Stimulated activated naive CD8-positive, alpha-beta T cell treated with anti-CD3 and anti-CD28 coated beads, Interleukin-15, Interleukin-2, amounts not matched to agents 100 U/mL and 50 U/mL, for 24 hours (primary cell): ENCODE data around the gene DENND6A.
"Not testable (repeated sequence)": the region's sequence is repeated elsewhere in the genome, so short reads cannot be mapped to it uniquely, and the experiment has no call there.

Experiments
- ATAC-seq: fragments of 150-1000 bp; cut with Tn5 transposase; one replicate; pipeline ENCODE4 v1.10.0; 2021
- DNase-seq: peaks from one replicate; pipeline ENCODE4 v3.0.0; 2021

Gene DENND6A

DNA sequence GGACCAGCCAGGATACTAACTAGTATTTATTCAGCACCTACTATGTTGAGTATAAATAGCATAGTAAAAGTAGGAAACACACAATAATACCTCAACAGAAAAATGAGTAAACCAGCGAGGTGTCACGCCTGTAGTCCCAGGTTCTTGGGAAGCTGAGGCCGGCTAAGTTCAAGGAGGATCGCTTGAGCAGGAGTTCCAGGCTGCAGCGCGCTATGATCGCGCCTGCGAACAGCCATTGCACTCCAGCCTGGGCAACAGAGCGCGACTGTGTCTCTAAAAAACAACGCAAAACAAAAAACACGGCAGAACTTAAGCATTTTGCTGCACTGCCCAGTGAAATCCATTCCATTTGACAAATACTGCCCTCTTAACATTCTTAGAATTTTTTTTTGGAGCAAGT, 1.3 kb upstream of the DENND6A start:
- no peak for DNase-seq
- no peak for ATAC-seq

DNA sequence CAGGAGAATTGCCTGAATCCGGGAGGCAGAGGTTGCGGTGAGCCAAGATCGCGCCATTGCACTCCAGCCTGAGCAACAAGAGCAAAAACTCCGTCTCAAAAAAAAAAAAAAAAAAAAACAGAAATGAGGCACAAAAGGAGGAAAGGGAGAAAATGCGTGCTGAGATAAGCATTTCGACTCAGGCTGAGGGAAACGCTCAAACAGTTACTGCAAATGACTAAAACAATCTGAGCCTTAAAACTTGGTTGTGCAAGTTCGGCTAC, 813 bp downstream of the DENND6A start:
- peak; percentile 0 for ATAC-seq

DNA sequence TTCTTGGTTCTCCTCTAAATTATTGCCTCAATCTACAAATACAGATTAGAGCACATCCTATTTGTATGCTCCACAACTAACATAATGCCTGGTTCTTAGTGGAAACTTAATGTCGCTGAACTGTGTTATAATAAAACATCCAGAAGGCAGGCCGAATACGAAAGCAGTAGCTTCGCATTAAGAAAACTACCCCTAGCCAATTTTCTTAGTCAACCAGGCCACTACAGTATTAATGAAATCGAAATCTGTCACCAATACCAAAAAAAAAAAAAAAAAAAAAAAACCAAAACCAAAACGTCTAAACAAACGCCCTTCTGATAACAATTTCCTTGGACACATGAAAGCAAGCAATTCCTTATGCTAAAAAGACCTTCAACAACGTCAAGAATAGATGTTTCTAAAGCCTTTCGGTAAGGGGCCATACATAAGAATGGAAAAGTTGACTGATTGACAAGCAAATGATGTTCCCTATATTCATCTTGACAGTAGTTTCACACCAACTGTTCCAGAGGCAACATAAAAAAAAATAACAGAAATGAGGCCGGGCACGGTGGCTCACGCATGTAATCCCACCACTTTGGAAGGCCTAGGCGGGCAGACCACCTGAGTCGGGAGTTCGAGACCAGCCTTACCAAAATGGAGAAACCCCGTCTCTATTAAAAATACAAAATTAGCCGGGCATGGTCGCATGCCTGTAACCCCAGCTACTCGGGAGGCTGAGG, 1.3 kb downstream of the DENND6A start:
- peak; percentile 32 for DNase-seq
- ATAC-seq: peak; percentile 10

More for the DNA sequence above, 813 bp downstream of the DENND6A start:
- not testable (repeated sequence) for DNase-seq

DNA sequence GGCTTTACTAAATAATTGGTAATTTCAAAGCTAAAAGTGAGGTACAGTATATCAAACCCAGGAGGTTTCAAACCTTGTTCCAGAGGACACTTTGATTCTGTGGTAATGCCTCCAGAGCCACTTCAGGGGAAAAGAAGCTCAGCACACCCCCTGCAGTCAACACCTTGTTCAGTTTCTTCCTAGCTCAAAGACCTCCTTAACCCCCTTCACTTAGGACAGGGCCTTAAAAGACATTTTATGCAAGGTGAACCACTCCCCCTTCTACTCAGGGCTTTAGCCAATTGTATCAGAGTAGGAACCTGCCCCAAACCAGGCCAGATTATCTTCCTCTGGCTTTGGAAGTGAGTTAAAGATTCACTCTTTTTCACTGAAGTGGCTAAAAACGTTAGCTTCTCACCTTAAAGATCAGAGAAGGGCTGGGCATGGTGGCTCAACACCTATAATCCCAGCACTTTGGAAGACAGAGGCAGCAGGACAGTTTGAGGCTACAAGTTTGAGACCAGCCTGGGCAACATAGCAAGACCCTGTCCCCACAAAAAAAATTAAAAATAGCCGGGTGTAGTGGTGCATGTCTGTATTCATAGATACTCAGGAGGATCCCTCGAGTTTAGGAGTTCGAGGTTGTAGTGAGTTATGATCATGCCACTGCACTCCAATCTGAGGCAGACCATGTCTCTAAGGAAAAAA, 3.4 kb downstream of the DENND6A start:
- ATAC-seq: no peak
- DNase-seq: no peak

DNA sequence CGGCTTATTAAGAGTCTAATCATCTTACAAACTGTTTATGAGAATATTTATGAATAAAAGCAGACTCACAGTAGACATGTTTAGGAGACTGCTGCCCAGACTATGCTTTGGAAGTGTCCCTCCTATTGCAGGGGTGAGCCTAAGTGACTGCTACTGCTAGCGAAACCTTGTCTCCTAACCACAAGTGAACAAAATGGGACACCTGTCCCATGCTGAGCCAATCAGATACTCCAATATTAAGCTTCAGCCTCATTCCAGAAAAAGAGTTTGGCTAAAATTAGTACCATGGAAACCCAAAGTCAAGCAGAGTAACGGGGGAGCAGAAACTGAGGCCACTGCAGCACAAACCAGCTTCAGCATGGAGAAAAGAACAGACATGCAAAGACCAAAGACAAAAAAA, 4.6 kb downstream of the DENND6A start:
- no peak for ATAC-seq
- no peak for DNase-seq

DNA sequence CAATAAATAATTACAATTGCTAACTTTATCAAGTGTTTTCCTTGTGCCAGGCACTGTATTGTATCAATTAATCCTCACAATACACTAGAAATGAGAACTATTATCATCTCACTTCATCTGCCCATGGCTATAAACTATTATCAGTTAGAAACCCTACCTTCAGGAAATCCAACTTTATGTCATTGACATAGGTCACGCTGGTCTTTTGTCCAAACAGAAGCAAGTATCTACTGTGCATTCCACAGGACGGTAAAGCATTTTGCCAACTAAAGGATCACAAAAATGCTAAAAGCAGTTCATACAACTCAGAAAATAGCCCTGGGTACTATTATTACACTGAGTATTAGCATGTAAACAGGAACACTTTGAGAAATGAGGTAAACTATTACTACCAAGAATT, 9.6 kb downstream of the DENND6A start:
- no peak for ATAC-seq
- no peak for DNase-seq

DNA sequence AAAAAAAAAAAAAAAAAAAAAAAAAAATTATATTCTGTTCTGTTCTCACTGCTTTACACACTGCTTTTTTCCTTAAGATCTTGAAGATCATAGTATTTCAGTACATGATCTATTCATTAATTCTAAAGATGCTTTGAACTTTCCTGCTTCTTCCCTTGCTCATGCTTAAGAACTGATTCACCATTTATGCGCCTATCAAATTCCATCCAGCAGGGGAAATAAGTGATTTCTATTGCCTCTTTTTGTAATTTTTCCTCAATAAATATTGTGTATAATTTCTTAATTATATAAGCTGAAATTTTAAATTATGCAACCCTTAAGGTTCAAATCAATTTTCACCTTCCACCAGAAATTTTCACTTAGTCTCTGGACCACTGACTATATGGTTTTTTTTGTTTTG, 10.6 kb downstream of the DENND6A start:
- DNase-seq: no peak

DNA sequence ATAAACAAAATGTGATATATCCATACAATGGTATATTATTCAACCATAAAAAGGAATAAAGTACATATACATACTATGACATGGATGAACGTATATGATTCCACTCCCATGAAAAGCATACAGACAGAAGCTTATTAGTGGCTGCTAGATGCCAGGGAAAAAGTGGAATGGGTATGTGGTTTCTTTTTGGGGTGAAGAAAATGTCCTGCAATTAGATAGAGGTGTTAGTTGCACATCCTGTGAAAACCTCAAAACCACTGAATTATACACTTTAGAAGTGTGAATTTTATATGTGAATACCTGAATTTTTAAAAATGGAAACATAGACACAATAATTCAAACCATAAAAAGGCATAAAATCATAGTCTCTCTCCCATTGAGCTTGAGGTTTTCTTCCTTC, 11.2 kb downstream of the DENND6A start:
- ATAC-seq: no peak

More for the DNA sequence above, 10.6 kb downstream of the DENND6A start:
- no peak for ATAC-seq

DNA sequence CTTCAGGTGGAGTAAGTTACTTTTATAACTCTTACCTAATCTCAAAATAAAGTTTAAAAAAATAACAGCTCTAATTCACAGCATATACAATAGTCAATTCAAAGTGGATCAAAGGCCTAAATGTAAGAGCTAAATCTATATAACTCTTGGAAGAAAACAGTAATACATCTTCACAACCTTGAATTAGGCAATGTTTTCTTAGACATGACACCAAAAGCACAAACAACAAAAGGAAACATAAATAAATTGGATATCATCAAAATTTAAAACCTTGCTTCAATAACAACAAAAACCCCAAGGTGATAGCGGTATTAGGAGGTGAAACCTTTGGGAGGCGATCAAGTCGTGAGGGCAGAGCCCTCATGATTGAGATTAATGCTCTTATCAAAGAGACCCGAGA, 12.8 kb downstream of the DENND6A start:
- no peak for DNase-seq
- no peak for ATAC-seq

More for the DNA sequence above, 11.2 kb downstream of the DENND6A start:
- no peak for DNase-seq

DNA sequence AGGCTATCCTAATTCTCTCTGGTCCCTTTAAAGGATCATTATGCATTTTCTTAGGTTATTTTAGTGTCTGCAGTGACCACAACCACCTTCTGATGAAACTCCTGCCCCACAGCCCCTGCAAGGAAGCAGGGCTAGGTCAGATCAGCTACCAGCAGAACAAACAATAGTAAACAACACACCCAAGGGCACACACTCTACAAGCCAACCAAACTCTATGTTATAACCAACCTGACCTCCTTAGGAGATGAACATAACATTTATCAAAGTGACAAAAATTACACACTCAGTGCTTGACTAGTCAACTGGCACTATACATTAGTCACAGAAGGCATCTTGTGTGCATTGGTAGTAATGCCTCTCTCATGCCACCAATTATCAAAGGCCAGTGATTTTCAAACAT, 17.3 kb downstream of the DENND6A start:
- DNase-seq: no peak
- peak; percentile 26 for ATAC-seq

DNA sequence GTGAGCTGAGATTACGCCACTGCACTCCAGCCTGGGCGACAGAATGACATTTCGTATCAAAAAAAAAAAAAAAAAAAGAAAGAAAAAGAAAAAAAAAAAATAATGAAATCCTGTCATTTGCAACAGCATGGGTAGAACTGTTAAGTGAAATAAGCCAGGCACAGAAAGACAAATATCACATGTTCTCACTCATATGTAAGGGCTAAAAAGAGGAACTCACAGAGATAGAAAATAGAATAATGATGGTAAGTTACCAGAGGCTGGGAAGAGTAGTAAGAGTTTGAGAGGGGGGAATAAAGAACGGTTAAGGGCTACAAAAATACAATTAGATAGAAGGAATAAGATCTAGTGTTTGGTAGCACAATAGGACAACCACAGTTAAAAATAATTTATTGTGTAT, 19.7 kb downstream of the DENND6A start:
- DNase-seq: no peak

DNA sequence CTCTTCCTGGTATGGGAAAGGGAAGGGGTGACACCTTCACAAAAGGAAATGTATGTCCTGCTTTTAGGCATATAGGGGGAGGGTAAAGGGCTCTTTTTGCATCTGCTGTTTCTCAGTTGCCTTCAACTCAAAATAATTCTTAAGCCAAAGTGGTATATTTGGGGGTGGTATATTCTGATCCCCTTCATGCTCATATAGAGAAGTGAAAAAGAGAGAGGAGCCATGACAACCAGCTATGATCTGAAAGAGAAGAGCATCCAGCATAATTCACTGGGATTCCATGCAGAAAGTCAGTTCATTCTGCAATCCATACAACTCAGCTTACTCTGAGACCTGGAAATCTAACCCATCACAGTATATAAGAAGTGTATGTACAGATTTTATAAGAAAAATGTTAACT, 22.3 kb downstream of the DENND6A start:
- no peak for DNase-seq
- ATAC-seq: no peak

More for the DNA sequence above, 19.7 kb downstream of the DENND6A start:
- no peak for ATAC-seq

DNA sequence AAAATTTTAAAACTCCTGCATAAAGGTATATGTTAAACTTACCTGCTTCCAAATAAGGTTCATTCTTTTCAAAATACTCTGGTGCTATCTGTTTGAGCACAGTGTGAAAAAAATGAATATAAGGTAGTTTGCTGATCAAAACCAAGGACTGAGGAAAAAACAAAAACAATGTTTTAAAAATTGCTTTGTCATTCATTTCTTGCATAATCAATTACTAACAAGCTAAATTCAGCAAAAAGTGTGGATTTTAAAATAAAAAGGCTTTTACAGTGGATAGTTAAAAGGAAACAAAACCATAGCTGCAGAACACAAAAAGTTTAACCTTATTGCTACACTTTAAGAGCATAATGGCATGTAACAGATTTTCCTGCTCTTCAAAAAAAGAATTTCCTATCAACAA, 31.5 kb downstream of the DENND6A start:
- DNase-seq (no peak), ATAC-seq (no peak)

DNA sequence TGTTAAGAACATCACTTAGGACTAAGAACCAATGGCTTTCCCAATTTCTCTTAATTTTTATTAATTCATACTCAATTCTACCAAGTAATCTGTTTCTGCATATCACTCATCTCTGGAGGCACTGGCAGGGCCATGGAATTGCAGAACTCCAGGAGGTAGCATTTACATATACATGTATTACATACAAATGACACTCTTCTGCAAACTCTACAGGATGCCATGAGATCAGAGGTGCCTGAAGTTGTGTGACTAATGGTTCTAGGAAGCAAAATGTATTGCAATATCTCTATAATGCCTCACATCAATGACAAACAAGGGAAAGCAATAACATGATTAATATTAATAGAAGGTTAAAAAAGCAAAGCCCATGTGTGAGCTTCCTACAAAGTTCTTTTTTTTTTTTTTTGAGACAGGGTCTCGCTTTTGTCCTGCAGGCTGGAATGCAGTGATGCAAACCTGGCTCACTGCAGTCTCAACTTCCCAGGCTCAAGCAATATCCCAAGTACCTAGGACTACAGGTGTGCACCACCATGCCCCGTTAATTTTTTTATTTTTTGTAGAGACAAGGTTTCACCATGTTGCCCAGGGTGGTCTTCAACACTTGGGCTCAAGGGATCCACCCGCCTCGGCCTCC, 33.0 kb downstream of the DENND6A start:
- no peak for DNase-seq
- no peak for ATAC-seq

DNA sequence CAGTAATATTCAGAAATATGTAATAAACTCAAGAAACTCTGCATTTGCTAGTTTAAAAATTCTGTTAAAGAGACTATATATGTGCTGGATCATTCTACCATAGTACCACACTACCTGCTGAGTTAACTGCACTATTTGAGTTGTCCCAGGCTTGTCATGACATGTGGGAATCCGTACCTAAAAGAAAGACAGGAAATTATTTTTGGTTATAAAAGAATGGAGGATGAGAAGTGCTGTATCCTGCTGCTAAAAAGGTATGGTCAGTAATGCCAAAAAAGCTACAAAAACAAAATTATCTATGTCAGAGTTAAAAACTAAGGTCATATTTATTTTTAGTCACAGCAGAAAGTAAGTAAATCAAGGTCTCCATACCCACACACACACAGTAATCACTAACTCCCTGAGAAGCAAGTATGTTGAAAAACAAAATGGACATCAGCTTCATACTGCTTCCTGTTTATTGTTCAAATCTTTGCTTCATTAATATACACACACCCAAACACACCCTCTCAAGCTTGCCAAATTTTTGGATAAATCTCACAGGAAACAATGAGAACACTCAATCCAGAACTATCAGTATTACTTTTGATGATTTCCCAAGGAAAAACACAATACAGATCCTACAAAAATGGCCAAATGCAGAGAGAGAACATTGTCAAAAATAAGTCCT, 33.7 kb downstream of the DENND6A start:
- no peak for DNase-seq
- no peak for ATAC-seq

DNA sequence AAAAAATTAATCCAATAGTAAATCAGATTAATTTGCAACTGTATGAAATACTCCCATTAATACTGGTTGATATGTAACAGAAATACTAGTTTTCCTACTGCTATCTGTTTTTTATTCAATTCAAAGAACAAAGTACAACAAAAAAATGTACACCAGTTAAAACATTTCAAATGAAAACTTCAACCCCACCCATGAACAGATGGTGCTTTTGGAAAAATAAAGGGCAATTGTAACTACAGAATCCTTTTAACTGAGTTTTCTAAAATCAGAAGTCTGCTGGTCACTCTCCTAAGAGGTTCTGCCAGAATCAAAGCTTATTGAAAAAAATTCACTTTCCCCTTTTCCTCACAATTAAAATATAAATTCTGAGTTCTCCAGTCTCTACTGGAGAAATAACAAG, 34.3 kb downstream of the DENND6A start:
- DNase-seq: no peak
- no peak for ATAC-seq

DNA sequence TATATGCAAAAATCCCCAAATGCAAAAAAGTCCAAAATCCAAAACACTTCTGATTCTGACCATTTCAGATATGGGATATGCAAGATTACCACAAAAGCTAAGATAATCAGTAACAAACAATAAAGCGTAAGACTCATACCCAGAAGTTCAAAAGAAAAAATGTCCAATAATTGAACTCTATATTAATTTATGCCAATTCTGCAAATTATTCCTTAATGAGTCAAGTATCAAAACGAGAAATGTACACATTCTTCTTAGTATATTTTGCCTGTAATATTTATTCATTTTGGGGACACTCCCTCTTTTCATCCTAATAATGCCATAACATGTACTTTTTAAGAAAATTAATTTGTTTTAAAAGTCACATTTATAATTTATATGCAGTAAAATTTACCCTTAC, 37.1 kb downstream of the DENND6A start:
- ATAC-seq (no peak), DNase-seq (no peak)

DNA sequence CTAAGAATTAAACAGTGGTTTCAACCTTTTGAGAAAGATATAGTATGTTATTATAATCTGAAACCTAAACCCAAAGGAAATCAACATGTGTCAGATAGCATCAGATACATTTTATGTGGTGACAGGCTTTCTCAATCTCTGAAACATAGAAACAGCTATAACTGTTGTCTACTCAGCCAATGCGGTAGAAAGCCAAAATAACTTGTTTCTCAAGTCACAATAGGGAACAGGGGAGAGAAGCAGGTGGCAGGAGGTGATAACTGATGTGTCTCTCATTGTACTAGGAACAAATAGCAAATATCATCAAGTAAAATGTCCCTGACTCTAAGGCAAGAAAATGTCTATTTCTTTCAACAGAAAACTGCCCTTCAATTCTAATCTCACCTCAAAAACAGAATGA, 38.6 kb downstream of the DENND6A start:
- no peak for DNase-seq
- ATAC-seq: no peak

DNA sequence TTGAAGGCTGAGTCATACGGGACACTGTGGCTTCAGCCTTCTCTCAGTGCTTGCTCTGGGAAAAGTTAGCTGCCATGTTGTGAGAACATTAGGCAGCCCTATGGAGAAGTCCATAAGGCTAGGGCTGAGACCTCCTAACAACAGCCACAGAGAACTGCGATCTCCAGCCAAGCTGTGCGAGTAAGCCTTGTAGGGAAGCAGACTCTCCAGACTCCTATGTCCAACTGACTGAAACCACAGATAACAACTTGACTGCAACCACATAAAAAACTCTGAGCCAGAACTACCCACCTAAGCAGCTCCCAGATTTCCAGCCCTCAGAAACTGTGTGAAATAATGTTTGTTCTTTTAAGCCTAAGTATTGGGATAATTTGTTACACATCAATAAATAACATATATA, 40.7 kb downstream of the DENND6A start:
- ATAC-seq (no peak), DNase-seq (no peak)

DNA sequence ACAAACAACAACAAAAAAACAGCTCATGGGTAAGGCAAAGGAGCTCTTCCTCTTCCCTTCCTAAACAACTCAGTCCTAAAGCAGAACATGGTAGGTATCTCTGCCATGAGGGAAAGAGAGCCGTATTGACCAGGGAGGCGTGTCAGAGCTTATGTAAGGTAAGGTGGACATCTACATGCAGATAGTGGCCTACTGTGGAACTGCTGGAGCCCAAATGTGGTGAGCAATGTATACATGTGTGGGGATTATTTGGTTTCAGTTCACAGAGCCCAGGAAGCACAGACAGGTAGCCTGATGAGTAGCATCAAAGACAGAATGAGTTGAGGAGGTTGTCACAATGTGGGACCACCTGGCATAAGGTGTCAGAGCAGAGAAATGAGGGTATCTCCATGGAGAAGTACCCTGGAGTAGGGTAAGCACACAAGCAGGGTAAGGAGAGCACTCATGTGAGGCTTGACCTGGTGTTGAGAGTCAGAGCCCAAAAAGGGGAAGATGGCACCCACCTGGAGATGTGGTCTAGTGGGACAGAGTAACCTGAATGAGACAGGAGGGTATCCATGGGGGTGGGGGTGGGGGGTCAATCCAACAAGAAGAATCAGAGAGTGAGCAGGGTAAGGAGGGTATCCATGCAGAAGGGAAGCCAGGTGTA, 45.5 kb downstream of the DENND6A start:
- ATAC-seq: no peak
- DNase-seq: no peak

DNA sequence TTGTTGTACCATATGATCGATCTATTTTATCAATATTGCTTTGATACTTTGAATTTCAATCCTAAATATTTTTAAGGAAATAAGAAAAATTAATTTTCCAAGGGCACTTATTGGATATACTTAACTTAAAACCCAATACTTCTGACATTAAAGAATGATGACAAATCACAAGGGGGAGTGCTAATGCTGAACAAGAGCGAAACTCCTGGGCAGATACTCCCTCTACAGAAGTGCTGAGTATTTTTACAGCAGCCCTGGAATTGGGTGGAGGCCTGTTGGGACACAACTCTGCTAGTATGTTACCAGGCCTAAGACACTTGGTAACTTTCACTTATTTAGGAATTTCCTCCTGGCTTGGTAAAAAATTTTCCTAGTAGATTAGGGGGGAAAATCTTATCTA, 46.2 kb downstream of the DENND6A start:
- ATAC-seq (no peak), DNase-seq (no peak)

DNA sequence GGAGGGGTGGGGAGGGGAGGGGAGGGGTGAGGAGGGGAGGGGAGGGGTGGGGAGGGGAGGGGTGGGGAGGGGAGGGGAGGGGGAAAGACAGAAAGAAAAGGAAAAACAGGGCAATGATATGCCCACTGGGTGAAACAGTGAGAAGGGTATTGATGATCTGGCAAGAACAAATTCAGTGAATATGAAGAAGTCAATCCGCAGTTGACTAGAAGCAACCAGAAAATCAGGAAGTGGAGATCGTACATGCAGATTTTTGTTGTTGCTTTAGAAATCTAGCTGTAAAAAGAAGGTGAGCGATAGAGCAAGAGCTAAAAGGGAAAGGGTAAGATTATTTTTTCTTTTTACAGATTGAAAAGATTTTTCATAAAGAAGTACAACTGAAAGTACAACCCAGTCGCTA, 48.1 kb downstream of the DENND6A start:
- DNase-seq: no peak
- ATAC-seq: no peak

DNA sequence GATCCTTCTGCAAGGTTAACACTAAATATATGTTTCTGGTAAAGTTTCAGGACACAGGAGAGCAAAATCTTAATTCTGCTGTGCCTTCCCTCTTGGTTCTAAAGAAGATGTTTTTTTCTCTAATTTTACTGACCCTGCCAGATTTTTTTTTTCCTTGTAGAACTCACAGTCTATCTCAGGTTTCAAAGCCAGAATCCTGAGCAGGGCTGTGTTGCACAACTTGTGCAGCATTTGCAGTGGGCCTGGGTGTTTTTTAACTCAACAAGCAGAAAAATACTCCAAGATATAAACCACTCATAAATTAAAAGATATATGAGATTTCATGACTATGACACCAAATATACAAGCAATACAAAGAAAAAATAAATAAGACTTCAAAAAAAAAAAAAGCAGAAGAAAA, 55.5 kb downstream of the DENND6A start:
- ATAC-seq: no peak
- no peak for DNase-seq
